Body of pancreas (tissue), 4 donors: Measurements from ENCODE around the gene CCR6.

Source experiments
- CTCF ChIP-seq, 7 experiments: fragments of 450-650 bp in 4 of 7; fragments of 200-600 bp in 3 of 7; sonication (generic) in 3 of 7; IDR thresholded peaks; one replicate each; pipeline ENCODE4 v1.5.1; 2016 to 2019; ENCODE audit warnings: antibody characterized with exemption in 7 of 7
- POLR2A ChIP-seq, 3 donors: fragments of 450-650 bp; IDR thresholded peaks; one replicate each; pipeline ENCODE4 v1.6.1; 2016; ENCODE audit warnings: antibody characterized with exemption in 3 of 3, mild to moderate bottlenecking in 2 of 3

GRCh38 chr6:167162591-167162990 is 39.7 kb downstream of the CCR6 start:
- TF ChIP-seq CTCF (IDR thresholded peaks at IDR 0.05) (no peak), POLR2A (IDR thresholded peaks at IDR 0.05) (no peak)
